Transverse colon (tissue), 4 donors: Measurements from ENCODE around the gene RFTN1. TPM values are rescaled to one million over a fixed set of nuclear protein-coding genes. Genes with fewer than 3 reads are reported as not detected.

Experiments
- DNase-seq: peaks from one replicate; pipeline ENCODE4 v3.0.0-alpha.2; 2019
- H3K27ac ChIP-seq, 4 donors: fragments of 200-600 bp; sonication (generic); 2 replicates each; pipeline ENCODE4 v1.5.1; 2016 to 2018; ENCODE audit warnings: inconsistent platforms in 4 of 4
- H3K27me3 ChIP-seq: fragments of 200-600 bp; sonication (generic); 2 replicates; pipeline ENCODE4 v1.5.1; 2017; ENCODE audit warnings: inconsistent platforms
- H3K36me3 ChIP-seq, 4 donors: fragments of 200-600 bp; sonication (generic); 2 replicates each; pipeline ENCODE4 v1.5.1; 2017 to 2019; ENCODE audit warnings: inconsistent platforms in 4 of 4
- H3K4me1 ChIP-seq, 4 donors: fragments of 200-600 bp; sonication (generic); 2 replicates each; pipeline ENCODE4 v1.5.1; 2017 to 2020; ENCODE audit warnings: inconsistent platforms in 4 of 4
- H3K4me3 ChIP-seq, 4 donors: fragments of 200-600 bp; sonication (generic); 1 replicate in 1 of 4; 2 replicates in 3 of 4; pipeline versions ENCODE4 v1.5.1 to v1.6.1; 2017 to 2019; ENCODE audit warnings: inconsistent platforms in 4 of 4
- H3K9me3 ChIP-seq, 2 donors: fragments of 200-600 bp; sonication (generic); 2 replicates each; pipeline ENCODE4 v1.5.1; 2017 to 2019; ENCODE audit warnings: inconsistent platforms in 2 of 2
- EP300 ChIP-seq: sonication (generic); formaldehyde crosslinking; IDR thresholded peaks from one replicate; pipeline ENCODE4 v1.6.1; 2017; ENCODE audit warnings: antibody characterized with exemption, low read depth
- POLR2A ChIP-seq: fragments of 450-650 bp; IDR thresholded peaks from one replicate; pipeline ENCODE4 v1.6.1; 2016; ENCODE audit warnings: antibody characterized with exemption, mild to moderate bottlenecking, moderate library complexity
- POLR2AphosphoS5 ChIP-seq, 3 donors: sonication (generic); formaldehyde crosslinking; IDR thresholded peaks; one replicate each; pipeline ENCODE4 v1.6.1; 2016; ENCODE audit warnings: antibody characterized with exemption in 3 of 3
- WGBS, 2 donors: methylation state at CpG; one replicate each; pipeline ENCODE4 v1.1.5; 2018; ENCODE audit warnings: low coverage in 1 of 2; 5-methylcytosine and 5-hydroxymethylcytosine counted together
- in situ Hi-C, 4 donors: fragments of 200-750 bp; cut with MboI; loops; one replicate each; pipeline versions ENCODE4 v1.15.0 to v1.15.1; 2017; ENCODE audit warnings: low sequenced_read_pairs in 3 of 4, low pct_ligation_motif_present in 1 of 4, low pct_unique_long_range_greater_than_20kb in 1 of 4
- intact Hi-C: fragments of 100-400 bp; cut with DNase I; formaldehyde crosslinking; loops from one replicate; pipeline ENCODE4 v1.15.1; 2023; ENCODE audit warnings: low total_unique reads
- total RNA-seq, 4 donors: library from RNA; depleted of rRNA; stranded (reverse); fragments of >200 nt; gene quantifications; one replicate each; pipeline ENCODE4 v1.1.0, GENCODE V29; 2016
- TF ChIP-seq, protein P1 (sequence below), 5 experiments: fragments of 200-600 bp in 3 of 5; fragments of 450-650 bp in 2 of 5; sonication (generic) in 3 of 5; IDR thresholded peaks; 1 replicate in 2 of 5; 2 replicates in 3 of 5; pipeline ENCODE4 v1.5.1; 2016 to 2017; ENCODE audit warnings: antibody characterized with exemption in 5 of 5, inconsistent platforms in 3 of 5, mild to moderate bottlenecking in 2 of 5, moderate library complexity in 1 of 5

The RFTN1 gene
- total RNA-seq, 4 donors from 2014 or later = 6.7 to 25.7 (median 15.7) TPM

DNA sequence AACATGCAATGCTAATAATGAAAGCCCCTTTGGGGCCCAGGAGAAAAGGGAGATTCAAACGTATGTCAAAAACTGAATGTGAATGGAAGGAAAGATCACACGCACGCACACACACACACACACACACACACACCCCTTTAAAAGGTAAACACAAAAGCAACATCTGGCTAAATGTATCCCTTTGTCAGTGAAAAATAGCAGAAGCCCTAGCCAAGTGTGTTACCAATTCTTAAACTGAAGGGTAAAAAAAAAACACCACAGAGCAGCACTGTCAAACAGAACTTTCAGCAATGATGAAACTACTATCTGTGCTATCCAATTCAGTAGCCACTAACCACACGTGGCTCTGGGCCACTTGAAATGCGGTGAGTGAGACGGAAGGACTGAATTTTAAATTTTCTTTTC, 4.9 kb downstream of the RFTN1 start:
- TF ChIP-seq POLR2AphosphoS5 (IDR thresholded peaks at IDR 0.05) (no peak), EP300 (no peak), POLR2A (no peak)
- TF ChIP-seq, protein P1, sequence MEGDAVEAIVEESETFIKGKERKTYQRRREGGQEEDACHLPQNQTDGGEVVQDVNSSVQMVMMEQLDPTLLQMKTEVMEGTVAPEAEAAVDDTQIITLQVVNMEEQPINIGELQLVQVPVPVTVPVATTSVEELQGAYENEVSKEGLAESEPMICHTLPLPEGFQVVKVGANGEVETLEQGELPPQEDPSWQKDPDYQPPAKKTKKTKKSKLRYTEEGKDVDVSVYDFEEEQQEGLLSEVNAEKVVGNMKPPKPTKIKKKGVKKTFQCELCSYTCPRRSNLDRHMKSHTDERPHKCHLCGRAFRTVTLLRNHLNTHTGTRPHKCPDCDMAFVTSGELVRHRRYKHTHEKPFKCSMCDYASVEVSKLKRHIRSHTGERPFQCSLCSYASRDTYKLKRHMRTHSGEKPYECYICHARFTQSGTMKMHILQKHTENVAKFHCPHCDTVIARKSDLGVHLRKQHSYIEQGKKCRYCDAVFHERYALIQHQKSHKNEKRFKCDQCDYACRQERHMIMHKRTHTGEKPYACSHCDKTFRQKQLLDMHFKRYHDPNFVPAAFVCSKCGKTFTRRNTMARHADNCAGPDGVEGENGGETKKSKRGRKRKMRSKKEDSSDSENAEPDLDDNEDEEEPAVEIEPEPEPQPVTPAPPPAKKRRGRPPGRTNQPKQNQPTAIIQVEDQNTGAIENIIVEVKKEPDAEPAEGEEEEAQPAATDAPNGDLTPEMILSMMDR (IDR thresholded peaks at IDR 0.05) = no peak
- in situ Hi-C loops (no loop called here), intact Hi-C loops (no loop called here)

DNA sequence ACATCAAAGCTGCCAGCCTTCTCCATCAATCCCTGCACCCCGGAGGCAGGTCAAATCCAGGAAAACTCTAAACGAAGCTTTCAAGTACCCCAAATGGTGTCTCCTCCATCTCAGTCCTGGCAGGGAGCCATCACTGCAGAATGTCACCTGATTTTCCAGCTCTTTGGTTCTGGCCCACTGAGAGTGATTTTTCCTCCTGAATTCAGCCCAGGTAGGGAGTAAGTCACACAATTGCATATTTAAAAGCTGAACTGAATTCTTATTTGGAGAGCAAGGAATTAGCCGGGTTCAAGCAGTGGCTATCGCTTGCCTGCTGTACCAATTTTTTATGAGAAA, 5.3 kb downstream of the RFTN1 start:
- 62 to 100% methylated on average over 1 to 4 of the region's 4 CpGs for WGBS, 2 donors
- H3K27ac ChIP-seq = peak overlapping the region in 1 of 4 donors; percentile 5
- intact Hi-C loops (no loop called here), in situ Hi-C loops (no loop called here)
- H3K9me3 ChIP-seq = no peaks in the 10 kb centered on the region
- DNase-seq = no peak
- H3K36me3 ChIP-seq = no peaks in the 10 kb centered on the region
- peaks cover 18% of the 10 kb centered on the region for H3K27me3 ChIP-seq
- TF ChIP-seq POLR2A = no peak
- no peak for TF ChIP-seq POLR2AphosphoS5 (IDR thresholded peaks at IDR 0.05)
- TF ChIP-seq, protein P1 (IDR thresholded peaks at IDR 0.05) = no peak
- TF ChIP-seq EP300 = no peak
- H3K4me3 ChIP-seq = no peak overlapping the region
- peaks cover 0 to 18% (median 7%) of the 10 kb centered on the region in 4 donors for H3K4me1 ChIP-seq

More for the DNA sequence above, 4.9 kb downstream of the RFTN1 start:
- Histone ChIP-seq H3K4me1 (peaks cover 0 to 18% (median 7%) of the 10 kb centered on the region in 4 donors), H3K27me3 (peaks cover 22% of the 10 kb centered on the region), H3K4me3 (no peak overlapping the region), H3K36me3 (no peaks in the 10 kb centered on the region), H3K9me3 (no peaks in the 10 kb centered on the region), H3K27ac (no peak overlapping the region)
- no peak for DNase-seq
- WGBS, 2 donors = 42 to 60% methylated on average over 6 of the region's 6 CpGs

DNA sequence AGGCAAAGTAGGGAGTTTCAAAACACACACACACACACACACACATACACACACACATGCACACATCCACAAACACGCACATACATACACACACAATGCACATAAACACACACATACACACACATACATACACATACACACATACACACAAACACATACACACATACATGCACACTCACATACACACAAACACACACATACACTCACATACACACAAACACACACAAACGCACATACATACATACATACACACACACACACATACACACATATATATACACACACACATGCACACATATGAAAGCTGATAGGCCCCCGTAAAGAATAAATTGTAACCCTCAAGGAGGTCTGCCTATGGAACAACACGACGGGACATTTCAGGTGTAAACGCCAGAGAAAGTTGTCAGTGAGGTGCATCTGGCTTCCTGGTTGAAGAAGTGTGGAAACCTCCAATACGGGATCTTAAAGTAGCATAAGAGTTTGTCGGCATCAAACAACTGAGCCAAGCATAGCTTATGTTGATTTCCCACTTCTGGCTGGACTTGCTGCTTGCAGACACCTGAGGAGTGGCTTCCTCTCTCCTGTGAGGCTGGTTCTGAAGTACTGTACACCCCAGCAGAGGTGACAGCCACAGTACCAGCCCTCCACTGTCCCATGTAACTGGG, 5.8 kb downstream of the RFTN1 start:
- TF ChIP-seq EP300 (no peak), POLR2AphosphoS5 (IDR thresholded peaks at IDR 0.05) (no peak)
- TF ChIP-seq, protein P1 (IDR thresholded peaks at IDR 0.05) = no peak
- Histone ChIP-seq H3K27ac (no peak overlapping the region), H3K4me1 (peaks cover 0 to 18% (median 4%) of the 10 kb centered on the region in 4 donors), H3K36me3 (no peaks in the 10 kb centered on the region), H3K27me3 (peaks cover 13% of the 10 kb centered on the region), H3K9me3 (no peaks in the 10 kb centered on the region), H3K4me3 (no peak overlapping the region)
- 81 to 100% methylated on average over 4 to 8 of the region's 8 CpGs for WGBS, 2 donors
- DNase-seq = no peak
- intact Hi-C loops = no loop called here
- in situ Hi-C loops = no loop called here

DNA sequence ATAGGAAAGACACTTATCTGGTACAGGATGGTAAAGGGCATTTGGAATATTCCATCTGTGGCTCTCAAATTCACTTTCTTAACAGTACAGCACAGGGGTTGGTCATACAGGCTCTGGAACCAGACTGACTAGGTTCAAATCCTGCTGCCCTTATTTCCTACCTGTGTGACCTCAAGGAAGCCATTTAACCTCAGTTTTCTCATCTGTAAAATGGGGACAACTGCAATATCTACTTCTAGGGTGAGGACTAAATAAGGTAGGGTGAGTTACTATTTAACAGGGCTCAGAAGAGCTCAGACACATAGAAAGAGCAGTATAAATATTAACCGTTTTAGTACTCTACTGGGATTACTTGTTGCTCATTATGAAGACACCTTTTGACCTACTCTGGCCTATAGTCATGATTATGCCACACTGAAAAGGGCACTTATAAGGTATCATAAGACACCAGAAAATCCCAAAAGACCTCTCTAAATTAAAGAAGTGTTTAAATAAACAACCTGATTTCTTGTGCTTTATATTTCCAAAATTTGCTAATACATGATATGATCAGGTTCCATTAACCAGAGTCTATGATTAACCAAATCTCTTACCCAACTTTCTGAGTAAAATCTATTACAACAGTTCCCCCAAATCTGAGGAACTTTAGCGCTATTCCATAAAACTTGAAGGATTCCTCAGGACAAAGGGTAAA, 6.5 kb downstream of the RFTN1 start:
- no peak overlapping the region for H3K27ac ChIP-seq
- peaks cover 6% of the 10 kb centered on the region for H3K27me3 ChIP-seq
- H3K4me3 ChIP-seq = no peak overlapping the region
- no peaks in the 10 kb centered on the region for H3K36me3 ChIP-seq
- WGBS, 2 donors = 68 to 88% methylated on average over 2 of the region's 2 CpGs
- TF ChIP-seq EP300 = no peak
- TF ChIP-seq, protein P1 (IDR thresholded peaks at IDR 0.05) = no peak
- no peak for TF ChIP-seq POLR2AphosphoS5 (IDR thresholded peaks at IDR 0.05)
- no peak for TF ChIP-seq POLR2A
- no peaks in the 10 kb centered on the region for H3K9me3 ChIP-seq
- DNase-seq = no peak
- in situ Hi-C loops = no loop called here
- H3K4me1 ChIP-seq = peaks cover 0 to 18% (median 4%) of the 10 kb centered on the region in 4 donors
- intact Hi-C loops = no loop called here
